Cerebellar cortex (tissue), 1 donor: ENCODE results near the gene NECTIN2.
"Not testable (repeated sequence)": the region's sequence is repeated elsewhere in the genome, so short reads cannot be mapped to it uniquely, and the experiment has no call there.

Experiments used
- DNase-seq: peaks from one replicate; pipeline ENCODE4 v3.0.0-alpha.2; 2015; ENCODE audit warnings: low spot score

The NECTIN2 gene

DNA sequence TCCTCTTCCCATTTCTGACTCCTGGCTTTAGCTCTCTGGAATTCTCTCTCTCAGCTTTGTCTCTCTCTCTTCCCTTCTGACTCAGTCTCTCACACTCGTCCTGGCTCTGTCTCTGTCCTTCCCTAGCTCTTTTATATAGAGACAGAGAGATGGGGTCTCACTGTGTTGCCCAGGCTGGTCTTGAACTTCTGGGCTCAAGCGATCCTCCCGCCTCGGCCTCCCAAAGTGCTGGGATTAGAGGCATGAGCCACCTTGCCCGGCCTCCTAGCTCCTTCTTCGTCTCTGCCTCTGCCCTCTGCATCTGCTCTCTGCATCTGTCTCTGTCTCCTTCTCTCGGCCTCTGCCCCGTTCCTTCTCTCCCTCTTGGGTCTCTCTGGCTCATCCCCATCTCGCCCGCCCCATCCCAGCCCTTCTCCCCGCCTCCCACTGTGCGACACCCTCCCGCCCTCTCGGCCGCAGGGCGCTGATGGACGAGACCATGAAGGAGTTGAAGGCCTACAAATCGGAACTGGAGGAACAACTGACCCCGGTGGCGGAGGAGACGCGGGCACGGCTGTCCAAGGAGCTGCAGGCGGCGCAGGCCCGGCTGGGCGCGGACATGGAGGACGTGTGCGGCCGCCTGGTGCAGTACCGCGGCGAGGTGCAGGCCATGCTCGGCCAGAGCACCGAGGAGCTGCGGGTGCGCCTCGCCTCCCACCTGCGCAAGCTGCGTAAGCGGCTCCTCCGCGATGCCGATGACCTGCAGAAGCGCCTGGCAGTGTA is 62.2 kb downstream of the NECTIN2 start:
- DNase-seq, result no peak

DNA sequence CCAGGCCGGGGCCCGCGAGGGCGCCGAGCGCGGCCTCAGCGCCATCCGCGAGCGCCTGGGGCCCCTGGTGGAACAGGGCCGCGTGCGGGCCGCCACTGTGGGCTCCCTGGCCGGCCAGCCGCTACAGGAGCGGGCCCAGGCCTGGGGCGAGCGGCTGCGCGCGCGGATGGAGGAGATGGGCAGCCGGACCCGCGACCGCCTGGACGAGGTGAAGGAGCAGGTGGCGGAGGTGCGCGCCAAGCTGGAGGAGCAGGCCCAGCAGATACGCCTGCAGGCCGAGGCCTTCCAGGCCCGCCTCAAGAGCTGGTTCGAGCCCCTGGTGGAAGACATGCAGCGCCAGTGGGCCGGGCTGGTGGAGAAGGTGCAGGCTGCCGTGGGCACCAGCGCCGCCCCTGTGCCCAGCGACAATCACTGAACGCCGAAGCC is 62.8 kb downstream of the NECTIN2 start:
- no peak for DNase-seq

DNA sequence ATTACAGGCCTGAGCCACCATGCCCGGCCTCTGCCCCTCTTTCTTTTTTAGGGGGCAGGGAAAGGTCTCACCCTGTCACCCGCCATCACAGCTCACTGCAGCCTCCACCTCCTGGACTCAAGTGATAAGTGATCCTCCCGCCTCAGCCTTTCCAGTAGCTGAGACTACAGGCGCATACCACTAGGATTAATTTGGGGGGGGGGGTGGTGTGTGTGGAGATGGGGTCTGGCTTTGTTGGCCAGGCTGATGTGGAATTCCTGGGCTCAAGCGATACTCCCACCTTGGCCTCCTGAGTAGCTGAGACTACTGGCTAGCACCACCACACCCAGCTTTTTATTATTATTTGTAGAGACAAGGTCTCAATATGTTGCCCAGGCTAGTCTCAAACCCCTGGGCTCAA is 63.7 kb downstream of the NECTIN2 start:
- DNase-seq, result no peak

DNA sequence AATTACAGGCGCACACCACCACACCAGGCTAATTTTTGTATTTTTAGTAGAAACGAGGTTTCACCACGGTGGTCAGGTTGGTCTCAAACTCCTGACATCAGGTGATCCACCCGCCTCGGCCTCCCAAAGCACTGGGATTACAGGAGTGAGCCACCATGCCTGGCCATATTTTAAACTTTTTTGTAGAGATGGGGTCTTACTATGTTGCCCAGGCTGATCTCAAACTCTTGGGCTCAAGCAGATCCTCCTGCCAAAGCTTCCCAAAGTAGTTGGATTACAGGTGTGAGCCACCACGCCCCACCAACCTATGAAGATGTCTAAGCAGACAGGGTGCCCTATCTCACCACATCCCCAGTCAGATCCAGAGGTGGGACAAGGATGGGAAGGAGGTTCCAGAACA is 65.8 kb downstream of the NECTIN2 start:
- not testable (repeated sequence) for DNase-seq

DNA sequence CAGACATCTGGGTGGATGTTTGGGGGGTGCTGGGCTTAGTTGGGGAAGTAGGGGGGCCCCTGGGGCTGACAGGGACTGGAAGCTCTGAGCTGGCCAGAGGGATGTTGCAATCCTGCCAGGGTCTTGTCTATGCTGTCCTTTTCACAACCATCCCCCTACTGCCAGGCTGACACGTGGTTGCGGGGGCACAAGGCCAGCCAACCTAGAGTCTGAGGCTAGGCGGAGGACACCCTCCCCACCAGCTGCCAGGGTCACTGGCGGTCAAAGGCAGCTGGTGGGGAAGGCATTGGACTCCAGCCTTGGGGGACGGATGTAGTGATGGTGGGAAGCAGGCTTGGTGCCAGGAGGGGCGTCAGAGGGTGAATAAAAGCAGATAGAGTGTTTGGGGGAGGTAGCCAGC is 66.8 kb downstream of the NECTIN2 start:
- DNase-seq, result no peak

- DNase-seq, result not testable (repeated sequence)
Observed at GRCh38 chr19:44913512-44914432, 67.7 kb downstream of the NECTIN2 start.

GRCh38 chr19:44914433-44915206 is 68.5 kb downstream of the NECTIN2 start, which contains the start of gene APOC1:
APOC1 (plus strand) TSS chr19:44914608; CDS start chr19:44914892, 284 bp downstream.
- peak; percentile 93 for DNase-seq

- no peak for DNase-seq
Observed at GRCh38 chr19:44924243-44924725, 78.2 kb downstream of the NECTIN2 start.

GRCh38 chr19:44925114-44925891 is 79.2 kb downstream of the NECTIN2 start:
- no peak for DNase-seq

- not testable (repeated sequence) for DNase-seq
Observed at GRCh38 chr19:44926245-44927077, 80.4 kb downstream of the NECTIN2 start.

DNA sequence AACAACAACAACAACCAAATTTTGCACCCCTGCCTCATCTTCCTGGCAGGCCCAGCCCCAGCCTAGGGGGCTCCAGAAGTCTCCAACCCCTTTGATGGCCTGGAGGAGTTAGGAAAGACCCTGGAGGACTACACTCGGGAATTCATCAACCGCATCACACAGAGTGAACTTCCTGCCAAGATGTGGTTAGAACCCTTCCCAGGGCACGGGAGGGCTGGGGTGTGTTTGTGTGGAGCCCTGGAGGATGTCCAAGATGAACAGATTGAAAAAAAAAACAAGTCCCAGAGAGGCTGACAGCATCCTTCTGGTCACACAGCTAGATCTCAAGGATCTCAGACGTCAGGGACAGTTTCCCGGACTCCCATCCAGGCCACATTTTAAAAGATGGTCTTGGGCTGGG is 81.6 kb downstream of the NECTIN2 start:
- DNase-seq, result no peak

DNA sequence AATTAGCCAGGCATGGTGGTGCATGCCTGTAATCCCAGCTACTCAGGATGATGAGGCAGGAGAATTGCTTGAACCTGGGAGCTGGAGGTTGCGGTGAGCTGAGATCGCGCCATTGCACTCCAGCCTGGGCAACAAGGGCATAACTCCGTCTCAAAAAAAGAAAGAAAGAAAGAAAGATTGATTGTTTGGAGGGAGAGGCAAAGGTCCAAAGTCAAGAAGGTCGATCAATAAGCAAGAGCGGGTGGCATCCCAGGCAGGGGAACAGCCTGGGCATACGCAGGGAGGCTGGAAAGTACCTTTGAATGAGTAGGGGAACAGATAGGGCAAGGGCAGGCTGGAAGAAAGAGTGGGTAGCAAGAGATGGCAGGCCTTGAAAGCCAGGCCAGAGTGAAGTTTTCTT is 84.0 kb downstream of the NECTIN2 start:
- DNase-seq, result no peak

GRCh38 chr19:44931541-44931940 is 85.4 kb downstream of the NECTIN2 start:
- DNase-seq, result no peak
